K562 (cell line): ENCODE results near the gene CRYBG2. TPM values are rescaled to one million over a fixed set of nuclear protein-coding genes. Genes with fewer than 3 reads are reported as not detected.
A peak's percentile ranks its signal among the peaks of the same experiment; 100 is the strongest.

ENCODE experiments used
- CBFA2T2 ChIP-seq: fragments of 450-650 bp; conservative IDR thresholded peaks from 2 replicates; pipeline ENCODE4 v1.6.1; 2017; ENCODE audit warnings: mild to moderate bottlenecking
- CREB1 ChIP-seq, 2 experiments: sonication (generic) in 1 of 2; formaldehyde crosslinking in 1 of 2; IDR thresholded peaks; 2 replicates each; pipeline versions ENCODE4 v1.6.1 to v1.8.0; 2012 to 2022; ENCODE audit warnings: inconsistent platforms in 1 of 2, mild to moderate bottlenecking in 1 of 2, missing genetic modification reagents in 1 of 2, moderate library complexity in 1 of 2
- CREM ChIP-seq: IDR thresholded peaks from 2 replicates; pipeline ENCODE4 v1.6.1; 2014; ENCODE audit warnings: antibody characterized with exemption, low read depth
- EHMT2 ChIP-seq: fragments of 450-650 bp; IDR thresholded peaks from 2 replicates; pipeline ENCODE4 v1.6.1; 2018; ENCODE audit warnings: antibody characterized with exemption
- FOS ChIP-seq: IDR thresholded peaks from 3 replicates; pipeline ENCODE4 v1.6.1; 2011; ENCODE audit not compliant: insufficient read length; ENCODE audit errors: extremely low read depth
- FUS ChIP-seq: fragments of 200-400 bp; formaldehyde crosslinking; optimal IDR thresholded peaks from 2 replicates; pipeline ENCODE3; 2017; ENCODE audit warnings: low read depth, low read length
- GATAD2A ChIP-seq: fragments of 450-650 bp; IDR thresholded peaks from 2 replicates; pipeline ENCODE4 v1.6.1; 2017
- HDAC2 ChIP-seq: fragments of 450-650 bp; IDR thresholded peaks from 2 replicates; pipeline ENCODE4 v1.6.1; 2016; ENCODE audit warnings: mild to moderate bottlenecking
- JUN ChIP-seq, 2 experiments: sonication (generic) in 1 of 2; formaldehyde crosslinking in 1 of 2; IDR thresholded peaks; 2 replicates each; pipeline versions ENCODE4 v1.6.1 to v1.8.0; 2012 to 2022; ENCODE audit warnings: borderline replicate concordance in 2 of 2, mild to moderate bottlenecking in 2 of 2, improper control_type of control experiment in 1 of 2, low read depth in 1 of 2, low read length in 1 of 2, missing genetic modification reagents in 1 of 2
- JUNB ChIP-seq: fragments of 450-650 bp; formaldehyde crosslinking; conservative IDR thresholded peaks from 2 replicates; pipeline ENCODE4 v1.4.0; 2020; ENCODE audit warnings: mild to moderate bottlenecking
- JUND ChIP-seq, 2 experiments: IDR thresholded peaks; 2 replicates in 1 of 2; 3 replicates in 1 of 2; pipeline ENCODE4 v1.6.1; 2011; ENCODE audit warnings: borderline replicate concordance in 2 of 2, low read depth in 2 of 2, low read length in 2 of 2, improper control_type of control experiment in 1 of 2, missing biosample characterization in 1 of 2, missing genetic modification characterization in 1 of 2, missing genetic modification reagents in 1 of 2
- MAZ ChIP-seq, 2 experiments: fragments of 450-650 bp in 1 of 2; sonication (generic) in 1 of 2; formaldehyde crosslinking; IDR thresholded peaks in 1 of 2; conservative IDR thresholded peaks in 1 of 2; 2 replicates each; pipeline versions ENCODE4 v1.4.0 to v1.5.0; 2020; ENCODE audit warnings: mild to moderate bottlenecking in 1 of 2, missing genetic modification reagents in 1 of 2
- MECOM ChIP-seq: fragments of 250-450 bp; sonication (Bioruptor Pico); IDR thresholded peaks from 2 replicates; pipeline ENCODE4 v1.8.0; 2022; ENCODE audit warnings: inconsistent platforms
- MTA3 ChIP-seq: fragments of 450-650 bp; formaldehyde crosslinking; IDR thresholded peaks from 2 replicates; pipeline ENCODE4 v1.6.1; 2017; ENCODE audit warnings: mild to moderate bottlenecking, borderline replicate concordance
- NCOA4 ChIP-seq: fragments of 450-650 bp; IDR thresholded peaks from 2 replicates; pipeline ENCODE4 v1.6.1; 2018; ENCODE audit warnings: mild to moderate bottlenecking; ENCODE audit not compliant: partially characterized antibody
- NR2C1 ChIP-seq, 2 experiments: fragments of 450-650 bp; IDR thresholded peaks; 2 replicates each; pipeline ENCODE4 v1.6.1; 2017; ENCODE audit warnings: mild to moderate bottlenecking in 2 of 2, antibody characterized with exemption in 1 of 2, inconsistent platforms in 1 of 2, missing compliant biosample characterization in 1 of 2, missing genetic modification characterization in 1 of 2
- NR2C2 ChIP-seq, 2 experiments: fragments of 200-800 bp in 1 of 2; sonication (Bioruptor generic) in 1 of 2; sonication (generic) in 1 of 2; formaldehyde crosslinking in 1 of 2; IDR thresholded peaks; 2 replicates each; pipeline versions ENCODE4 v1.6.1 to v1.8.0; 2016 to 2022; ENCODE audit warnings: mild to moderate bottlenecking in 1 of 2, missing compliant biosample characterization in 1 of 2, missing genetic modification characterization in 1 of 2, missing genetic modification reagents in 1 of 2
- POLR3G ChIP-seq: IDR thresholded peaks from 2 replicates; pipeline ENCODE4 v1.6.1; 2011; ENCODE audit not compliant: insufficient read length, insufficient replicate concordance; ENCODE audit errors: extremely low read depth
- SMARCA4 ChIP-seq: fragments of 450-650 bp; IDR thresholded peaks from 2 replicates; pipeline ENCODE4 v1.6.1; 2016
- SMARCE1 ChIP-seq: fragments of 450-650 bp; IDR thresholded peaks from 2 replicates; pipeline ENCODE4 v1.7.1; 2016; ENCODE audit warnings: mild to moderate bottlenecking
- SRSF1 ChIP-seq: fragments of 200-400 bp; formaldehyde crosslinking; IDR thresholded peaks from 2 replicates; pipeline ENCODE4 v1.6.1; 2017; ENCODE audit warnings: mild to moderate bottlenecking, low read depth, low read length, moderate library complexity
- TBL1XR1 ChIP-seq, 2 experiments: IDR thresholded peaks; 2 replicates each; pipeline ENCODE4 v1.6.1; 2012; ENCODE audit warnings: improper control_type of control experiment in 2 of 2, low read length in 2 of 2, mild to moderate bottlenecking in 1 of 2
- ZKSCAN3 ChIP-seq: fragments of 250-450 bp; sonication (Bioruptor Pico); IDR thresholded peaks from 2 replicates; pipeline ENCODE4 v1.4.0; 2020
- ZNF184 ChIP-seq: sonication (generic); formaldehyde crosslinking; IDR thresholded peaks from 2 replicates; pipeline ENCODE4 v1.5.0; 2020; ENCODE audit warnings: missing genetic modification reagents
- polyA plus RNA-seq, 8 experiments: library from polyadenylated mRNA; depleted of rRNA in 4 of 8; stranded (reverse) in 5 of 8; unstranded in 3 of 8; fragments of >200 nt; fragmentation: Nextera tagmentation in 2 of 8; fragmentation: Illumina TruSeq in 1 of 8; extraction: Ambion mirVana in 2 of 8; extraction: Trizol in 1 of 8; gene quantifications; 2 replicates each; pipeline versions ENCODE4 v1.2.1 to v1.2.3, GENCODE V29; 2011 to 2014; ENCODE audit warnings: inconsistent platforms in 1 of 8, missing spikeins in 1 of 8
- total RNA-seq, 7 experiments: library from RNA; depleted of rRNA in 6 of 7; stranded (reverse); fragments of >200 nt in 6 of 7; fragmentation: Illumina TruSeq in 2 of 7; extraction: Trizol in 2 of 7; gene quantifications; 2 replicates each; pipeline versions ENCODE4 v1.2.1 to v1.2.3, GENCODE V29; 2011 to 2021; ENCODE audit warnings: low replicate concordance in 1 of 7
- TF ChIP-seq, protein P1 (sequence below), 2 experiments: fragments of 450-650 bp in 1 of 2; sonication (generic) in 1 of 2; formaldehyde crosslinking in 1 of 2; IDR thresholded peaks in 1 of 2; conservative IDR thresholded peaks in 1 of 2; 2 replicates each; pipeline versions ENCODE4 v1.6.1 to v1.8.1; 2016 to 2023; ENCODE audit warnings: mild to moderate bottlenecking in 2 of 2, moderate library complexity in 2 of 2, inconsistent platforms in 1 of 2, missing genetic modification reagents in 1 of 2
- TF ChIP-seq, protein P2 (sequence below): sonication (generic); formaldehyde crosslinking; IDR thresholded peaks from 2 replicates; pipeline ENCODE4 v1.9.0; 2022; ENCODE audit warnings: mild to moderate bottlenecking, missing genetic modification reagents

CRYBG2 gene
- total and polyA plus RNA-seq, 9 of the 15 experiments (the other 6 are each of a cell fraction or from before 2014, with no cell fraction given) = 0.39 to 8.5 (median 3.7) TPM

DNA sequence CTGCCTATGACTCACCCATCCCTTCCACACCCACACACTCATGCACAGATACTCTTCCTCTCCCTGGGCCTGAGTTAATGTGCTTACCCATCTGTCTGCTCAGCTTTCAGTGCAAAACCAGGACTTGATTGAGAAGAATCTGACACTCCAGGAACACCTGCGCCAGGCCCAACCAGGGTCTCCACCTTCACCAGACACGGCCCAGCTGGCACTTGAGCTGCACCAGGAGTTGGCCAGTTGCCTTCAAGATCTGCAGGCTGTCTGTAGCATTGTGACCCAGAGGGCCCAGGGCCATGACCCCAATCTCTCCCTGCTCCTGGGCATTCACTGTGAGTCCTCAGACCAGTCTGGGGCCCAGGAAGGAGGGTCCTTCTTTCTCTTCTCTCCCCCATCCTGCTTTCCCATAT is 77.5 kb downstream of the CRYBG2 start (continued):
- peak; percentile 71 for TF ChIP-seq FOS
- TF ChIP-seq CREM = peak; percentile 61; the same call in 1 of the 2 replicates
- 0 out of 2 replicates have a peak, but pooled peaks have one; percentile 38 for TF ChIP-seq MTA3
- TF ChIP-seq MECOM = no peak
- TF ChIP-seq SMARCE1 = 0 out of 2 replicates have a peak, but pooled peaks have one; percentile 85
- peak; percentile 66; the same call in 1 of the 2 replicates for TF ChIP-seq JUNB
- TF ChIP-seq, protein P1, sequence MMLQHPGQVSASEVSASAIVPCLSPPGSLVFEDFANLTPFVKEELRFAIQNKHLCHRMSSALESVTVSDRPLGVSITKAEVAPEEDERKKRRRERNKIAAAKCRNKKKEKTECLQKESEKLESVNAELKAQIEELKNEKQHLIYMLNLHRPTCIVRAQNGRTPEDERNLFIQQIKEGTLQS (IDR thresholded peaks at IDR 0.05) = peak; percentile 5; the same call in 1 of the 2 replicates
- TF ChIP-seq, protein P1 (CRISPR knock-in tag; conservative IDR thresholded peaks at IDR 0.05) = no peak; the same call in 1 of the 2 replicates
- TF ChIP-seq GATAD2A = peak; percentile 77; the same call in 1 of the 2 replicates
- TF ChIP-seq HDAC2 = peak; percentile 2; the same call in 1 of the 2 replicates
- TF ChIP-seq MAZ (CRISPR knock-in tag; conservative IDR thresholded peaks at IDR 0.05 in 1 of 2, IDR thresholded peaks at IDR 0.05 in 1 of 2) = no peak
- TF ChIP-seq NCOA4 = no peak
- TF ChIP-seq NR2C2 (CRISPR knock-in tag; IDR thresholded peaks at IDR 0.05) = no peak
- 0 out of 2 replicates have a peak, but pooled peaks have one; percentile 44 for TF ChIP-seq NR2C2 (tag; IDR thresholded peaks at IDR 0.05)
- TF ChIP-seq TBL1XR1 (IDR thresholded peaks at IDR 0.05; ENCODE audit: low read length in 2 of 2) = peak in 1 of 2 experiments; percentile 25; a peak in 1 of 4 replicates
- TF ChIP-seq CBFA2T2 = peak; percentile 28; the same call in 1 of the 2 replicates
- TF ChIP-seq, protein P2, sequence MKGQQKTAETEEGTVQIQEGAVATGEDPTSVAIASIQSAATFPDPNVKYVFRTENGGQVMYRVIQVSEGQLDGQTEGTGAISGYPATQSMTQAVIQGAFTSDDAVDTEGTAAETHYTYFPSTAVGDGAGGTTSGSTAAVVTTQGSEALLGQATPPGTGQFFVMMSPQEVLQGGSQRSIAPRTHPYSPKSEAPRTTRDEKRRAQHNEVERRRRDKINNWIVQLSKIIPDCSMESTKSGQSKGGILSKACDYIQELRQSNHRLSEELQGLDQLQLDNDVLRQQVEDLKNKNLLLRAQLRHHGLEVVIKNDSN (CRISPR knock-in tag) = peak; percentile 23; the same call in 1 of the 2 replicates
- no peak; the same call in none of the 2 replicates for TF ChIP-seq JUND (IDR thresholded peaks at IDR 0.05; ENCODE audit: borderline replicate concordance, low read depth, low read length)
- peak; percentile 95; the same call in 2 of the 3 replicates for TF ChIP-seq JUND (tag; IDR thresholded peaks at IDR 0.05; ENCODE audit: borderline replicate concordance, low read depth, low read length)
- no peak for TF ChIP-seq FUS
- no peak for TF ChIP-seq CREB1 (IDR thresholded peaks at IDR 0.05)
- TF ChIP-seq CREB1 (CRISPR knock-in tag; IDR thresholded peaks at IDR 0.05) = no peak
- TF ChIP-seq NR2C1 (IDR thresholded peaks at IDR 0.05) = no peak
- TF ChIP-seq NR2C1 (tag; IDR thresholded peaks at IDR 0.05) = no peak
- TF ChIP-seq JUN (IDR thresholded peaks at IDR 0.05; ENCODE audit: borderline replicate concordance, low read depth, low read length) = peak; percentile 94; the same call in 1 of the 2 replicates
- no peak for TF ChIP-seq JUN (CRISPR knock-in tag; IDR thresholded peaks at IDR 0.05; ENCODE audit: borderline replicate concordance)
- no peak for TF ChIP-seq ZKSCAN3 (CRISPR knock-in tag)
- no peak for TF ChIP-seq SRSF1
- TF ChIP-seq POLR3G = no peak
- peak; percentile 56; the same call in 1 of the 2 replicates for TF ChIP-seq EHMT2
- no peak for TF ChIP-seq ZNF184 (CRISPR knock-in tag)
- no peak; the same call in 1 of the 2 replicates for TF ChIP-seq SMARCA4
